Measurements from ENCODE around the gene GPR62. TPM values are rescaled to one million over a fixed set of nuclear protein-coding genes. Genes with fewer than 3 reads are reported as not detected.

GPR62 gene
- polyA plus RNA-seq, 3 donors from 2014 or later, result not detected

- no peaks in the 10 kb centered on the region for H3K9me3 Mint-ChIP-seq
- H3K36me3 Mint-ChIP-seq, result no peaks in the 10 kb centered on the region
- DNase-seq, result no peak
- peak overlapping the region; percentile 76 to 88 (median 82) for H3K4me3 Mint-ChIP-seq
- H3K27ac Mint-ChIP-seq, result peak overlapping the region in 3 of 6 donors; percentile 26 to 71 (median 55)
- peaks cover 5 to 17% of the 10 kb centered on the region in 2 donors for H3K4me1 Mint-ChIP-seq
- H3K27me3 Mint-ChIP-seq (ENCODE audit: low read depth in 3 of 3), result peaks cover 3 to 6% (median 4%) of the 10 kb centered on the region in 3 donors
These were observed 11.8 kb downstream of the GPR62 start for GRCh38 chr3:51966922-51967383.

GRCh38 chr3:51967384-51968169 is 12.4 kb downstream of the GPR62 start, which contains the start of gene PCBP4:
Gene PCBP4, minus strand, starts transcription at chr3:51967454. Its CDS starts 6,214 bp downstream, at chr3:51961240.
- no peaks in the 10 kb centered on the region for H3K36me3 Mint-ChIP-seq
- peaks cover 3 to 6% (median 4%) of the 10 kb centered on the region in 3 donors for H3K27me3 Mint-ChIP-seq (ENCODE audit: low read depth in 3 of 3)
- no peaks in the 10 kb centered on the region for H3K9me3 Mint-ChIP-seq
- peaks cover 5 to 17% of the 10 kb centered on the region in 2 donors for H3K4me1 Mint-ChIP-seq
- H3K27ac Mint-ChIP-seq, result peak within 1 kb of the TSS in 5 of 6 donors; percentile 26 to 71 (median 55)
- peak in 2 of 3 donors; percentile 36 for DNase-seq
- peak within 1 kb of the TSS; percentile 81 to 88 (median 83) for H3K4me3 Mint-ChIP-seq

- Mint-ChIP-seq H3K4me1 (peaks cover 5 to 17% of the 10 kb centered on the region in 2 donors), H3K4me3 (peak overlapping the region; percentile 61 to 83 (median 74)), H3K9me3 (no peaks in the 10 kb centered on the region), H3K27me3 (ENCODE audit: low read depth in 3 of 3) (peaks cover 3 to 6% (median 4%) of the 10 kb centered on the region in 3 donors), H3K27ac (peak overlapping the region in 1 of 6 donors; percentile 57), H3K36me3 (no peaks in the 10 kb centered on the region)
- no peak for DNase-seq
These were observed 13.1 kb downstream of the GPR62 start for GRCh38 chr3:51968170-51968775.

- Mint-ChIP-seq H3K4me1 (peaks cover 12 to 25% of the 10 kb centered on the region in 2 donors), H3K9me3 (no peaks in the 10 kb centered on the region), H3K4me3 (peak overlapping the region; percentile 53 to 71 (median 64))
These were observed 13.9 kb downstream of the GPR62 start for GRCh38 chr3:51968883-51969678.

GRCh38 chr3:51969841-51970240 is 14.7 kb downstream of the GPR62 start:
- H3K9me3 Mint-ChIP-seq, result peaks cover 0 to 1% (median 0%) of the 10 kb centered on the region in 6 donors
- H3K36me3 Mint-ChIP-seq, result no peaks in the 10 kb centered on the region
- peaks cover 19 to 31% of the 10 kb centered on the region in 2 donors for H3K4me1 Mint-ChIP-seq
- H3K27ac Mint-ChIP-seq, result peak overlapping the region in 1 of 6 donors; percentile 37
- peaks cover 5 to 15% (median 8%) of the 10 kb centered on the region in 3 donors for H3K27me3 Mint-ChIP-seq (ENCODE audit: low read depth in 3 of 3)
- DNase-seq, result no peak
- H3K4me3 Mint-ChIP-seq, result no peak overlapping the region

More at GRCh38 chr3:51968883-51969678, 13.9 kb downstream of the GPR62 start:
- DNase-seq, result no peak
- Mint-ChIP-seq H3K27me3 (ENCODE audit: low read depth in 3 of 3) (peaks cover 4 to 11% (median 6%) of the 10 kb centered on the region in 3 donors), H3K27ac (peak overlapping the region in 2 of 6 donors; percentile 24 to 75), H3K36me3 (no peaks in the 10 kb centered on the region)

- peaks cover 27 to 34% of the 10 kb centered on the region in 2 donors for H3K4me1 Mint-ChIP-seq
- no peaks in the 10 kb centered on the region for H3K36me3 Mint-ChIP-seq
- H3K4me3 Mint-ChIP-seq, result peak overlapping the region in 1 of 5 donors; percentile 14
- H3K27ac Mint-ChIP-seq, result peak overlapping the region in 3 of 6 donors; percentile 34 to 50 (median 45)
- DNase-seq, result no peak
- H3K27me3 Mint-ChIP-seq (ENCODE audit: low read depth in 3 of 3), result peaks cover 5 to 11% (median 7%) of the 10 kb centered on the region in 3 donors
- H3K9me3 Mint-ChIP-seq, result peaks cover 0 to 1% (median 0%) of the 10 kb centered on the region in 6 donors
These were observed 15.6 kb downstream of the GPR62 start for GRCh38 chr3:51970606-51971300.

GRCh38 chr3:51971350-51971749 is 16.2 kb downstream of the GPR62 start:
- Mint-ChIP-seq H3K27me3 (ENCODE audit: low read depth in 3 of 3) (peaks cover 5 to 11% (median 5%) of the 10 kb centered on the region in 3 donors), H3K9me3 (peaks cover 0 to 1% (median 0%) of the 10 kb centered on the region in 6 donors), H3K27ac (peak overlapping the region in 2 of 6 donors; percentile 7 to 45), H3K4me3 (peak overlapping the region in 2 of 5 donors; percentile 18 to 21), H3K36me3 (no peaks in the 10 kb centered on the region), H3K4me1 (peaks cover 31 to 37% of the 10 kb centered on the region in 2 donors)
- DNase-seq, result no peak

GRCh38 chr3:51974277-51974962 is 19.2 kb downstream of the GPR62 start:
- Mint-ChIP-seq H3K4me3 (peak overlapping the region; percentile 95 to 97 (median 96)), H3K36me3 (no peaks in the 10 kb centered on the region), H3K27ac (peak overlapping the region; percentile 85 to 94 (median 92)), H3K4me1 (peaks cover 36 to 41% of the 10 kb centered on the region in 2 donors), H3K9me3 (peaks cover 0 to 1% (median 0%) of the 10 kb centered on the region in 6 donors), H3K27me3 (ENCODE audit: low read depth in 3 of 3) (peaks cover 5 to 9% (median 5%) of the 10 kb centered on the region in 3 donors)
- DNase-seq, result peak in 1 of 3 donors; percentile 14

- Mint-ChIP-seq H3K4me1 (peaks cover 36 to 41% of the 10 kb centered on the region in 2 donors), H3K9me3 (peaks cover 0 to 1% (median 0%) of the 10 kb centered on the region in 6 donors), H3K36me3 (no peaks in the 10 kb centered on the region), H3K27me3 (ENCODE audit: low read depth in 3 of 3) (peaks cover 3 to 9% (median 5%) of the 10 kb centered on the region in 3 donors), H3K4me3 (peak within 1 kb of the TSS; percentile 95 to 98 (median 96)), H3K27ac (peak within 1 kb of the TSS; percentile 85 to 94 (median 92))
- peak; percentile 77 to 81 (median 80) for DNase-seq
These were observed 20.0 kb downstream of the GPR62 start, which contains the start of gene ABHD14A for GRCh38 chr3:51974963-51975851. Gene ABHD14A, plus strand, starts transcription at chr3:51975064. Its CDS starts 72 bp downstream, at chr3:51975136.

GRCh38 chr3:51975852-51976549 is 20.8 kb downstream of the GPR62 start:
- DNase-seq, result peak; percentile 43 to 47 (median 47)
- Mint-ChIP-seq H3K4me1 (peaks cover 38 to 43% of the 10 kb centered on the region in 2 donors), H3K27me3 (ENCODE audit: low read depth in 3 of 3) (peaks cover 3 to 12% (median 5%) of the 10 kb centered on the region in 3 donors), H3K27ac (peak overlapping the region in 5 of 6 donors; percentile 42 to 88 (median 74)), H3K36me3 (no peaks in the 10 kb centered on the region), H3K4me3 (peak overlapping the region; percentile 89 to 98 (median 90)), H3K9me3 (peaks cover 0 to 1% (median 0%) of the 10 kb centered on the region in 6 donors)
